K562 (cell line): ENCODE results near the gene VIPR2. TPM values are rescaled to one million over a fixed set of nuclear protein-coding genes. Genes with fewer than 3 reads are reported as not detected.
A peak's percentile ranks its signal among the peaks of the same experiment; 100 is the strongest.

Experiments
- ATAC-seq: fragments of 200-7000 bp; cut with Tn5 transposase; 3 replicates; pipeline ENCODE4 v1.9.1; 2020; ENCODE audit warnings: moderate library complexity
- BruUV-seq: library from RNA; stranded (reverse); fragments of 400-500 nt; replicated peaks from 2 replicates; lab custom pipeline; 2021; lab: Mats Ljungman, UMichigan
- CTCF ChIA-PET: fragments of 300-600 bp; formaldehyde crosslinking; extraction: SDS; loops from one replicate; lab custom pipeline; 2021; ENCODE audit warnings: low intra/inter-chr PET ratio; lab: Yijun Ruan, JAX
- POLR2A ChIA-PET: fragments of 300-600, 350-650 bp; sonication (Branson Sonifier 250); formaldehyde crosslinking; extraction: SDS; loops from one replicate; lab custom pipeline; 2021; ENCODE audit warnings: antibody characterized with exemption, inconsistent platforms; lab: Yijun Ruan, JAX
- DNase-seq, 4 experiments: peaks; one replicate each; pipeline versions ENCODE4 v3.0.0 to v3.0.0-alpha.2; 2011 to 2018; ENCODE audit warnings: low spot score in 3 of 4, mixed read lengths in 3 of 4; ENCODE audit errors: extremely low read depth in 1 of 4
- FAIRE-seq: peaks from 2 replicates; lab custom pipeline; 2011; peaks lifted over from hg19 to GRCh38; lab: Jason Lieb, UNC
- H2AFZ ChIP-seq: 2 replicates; pipeline ENCODE4 v1.6.0; 2011; ENCODE audit warnings: low read depth, low read length, control low read depth, inconsistent platforms
- H3K27ac ChIP-seq: fragments of 200-600 bp; 3 replicates; pipeline ENCODE4 v1.8.0; 2011; ENCODE audit warnings: low read depth, mild to moderate bottlenecking, control low read depth, inconsistent platforms, low read length, moderate library complexity, mixed read lengths; ENCODE audit errors: extremely low read depth
- H3K27me3 ChIP-seq, 2 experiments: fragments of 300-600 bp in 1 of 2; 2 replicates in 1 of 2; 3 replicates in 1 of 2; pipeline versions ENCODE4 v1.6.0 to v1.8.0; 2011; ENCODE audit warnings: inconsistent platforms in 2 of 2, low read length in 2 of 2, mild to moderate bottlenecking in 1 of 2, mixed read lengths in 1 of 2, moderate library complexity in 1 of 2; ENCODE audit not compliant: control insufficient read depth in 2 of 2, insufficient read depth in 2 of 2
- H3K36me3 ChIP-seq: fragments of 300-600 bp; 3 replicates; pipeline ENCODE4 v1.8.0; 2011; ENCODE audit warnings: mild to moderate bottlenecking, low read length, inconsistent platforms; ENCODE audit not compliant: control insufficient read depth, insufficient read depth
- H3K4me1 ChIP-seq, 2 experiments: fragments of 200-600 bp in 1 of 2; replicated peaks in 1 of 2; 2 replicates in 1 of 2; 3 replicates in 1 of 2; pipeline versions ENCODE4 v1.5.1 to v1.8.0; 2011; ENCODE audit warnings: inconsistent platforms in 2 of 2, low read length in 2 of 2, mild to moderate bottlenecking in 1 of 2, mixed read lengths in 1 of 2, moderate library complexity in 1 of 2; ENCODE audit not compliant: control insufficient read depth in 2 of 2, insufficient read depth in 2 of 2
- H3K4me2 ChIP-seq: 2 replicates; pipeline ENCODE4 v1.6.1; 2011; ENCODE audit warnings: low read length, control low read depth, inconsistent platforms, mixed read lengths; ENCODE audit not compliant: insufficient read depth
- H3K4me3 ChIP-seq: fragments of 200-600 bp; sonication (generic), shearing (Covaris generic); 2 replicates; pipeline ENCODE4 v1.5.1; 2016; ENCODE audit warnings: control low read depth, inconsistent platforms
- H3K79me2 ChIP-seq: fragments of 200-600 bp; 3 replicates; pipeline ENCODE4 v1.8.0; 2011; ENCODE audit warnings: low read length, inconsistent platforms; ENCODE audit not compliant: control insufficient read depth, insufficient read depth
- H3K9ac ChIP-seq, 2 experiments: 2 replicates each; pipeline versions ENCODE4 v1.6.0 to v1.6.1; 2011; ENCODE audit warnings: low read depth in 2 of 2, low read length in 2 of 2, control low read depth in 1 of 2, inconsistent platforms in 1 of 2, mild to moderate bottlenecking in 1 of 2, mixed read lengths in 1 of 2; ENCODE audit not compliant: insufficient read depth in 1 of 2
- H3K9me1 ChIP-seq: one replicate; pipeline ENCODE4 v1.6.0; 2011; ENCODE audit warnings: inconsistent platforms, mild to moderate bottlenecking, low read length, moderate library complexity; ENCODE audit not compliant: control insufficient read depth, insufficient read depth
- H3K9me3 ChIP-seq: replicated peaks from 2 replicates; pipeline ENCODE4 v1.5.1; 2011; ENCODE audit warnings: low read depth, low read length, inconsistent platforms; ENCODE audit not compliant: control insufficient read depth, insufficient read depth
- H4K20me1 ChIP-seq: replicated peaks from 2 replicates; pipeline ENCODE4 v1.6.1; 2011; ENCODE audit warnings: low read length, inconsistent platforms, mixed read lengths; ENCODE audit not compliant: control insufficient read depth, insufficient read depth
- ATF4 ChIP-seq: fragments of 450-650 bp; formaldehyde crosslinking; IDR thresholded peaks from 2 replicates; pipeline ENCODE4 v1.4.0; 2022; ENCODE audit warnings: mild to moderate bottlenecking, moderate library complexity
- CREM ChIP-seq: IDR thresholded peaks from 2 replicates; pipeline ENCODE4 v1.6.1; 2014; ENCODE audit warnings: antibody characterized with exemption, low read depth
- DACH1 ChIP-seq: fragments of 450-650 bp; IDR thresholded peaks from 2 replicates; pipeline ENCODE4 v1.6.1; 2018; ENCODE audit not compliant: partially characterized antibody
- EHMT2 ChIP-seq: fragments of 450-650 bp; IDR thresholded peaks from 2 replicates; pipeline ENCODE4 v1.6.1; 2018; ENCODE audit warnings: antibody characterized with exemption
- NFE2 ChIP-seq: IDR thresholded peaks from 2 replicates; pipeline ENCODE4 v1.6.1; 2014; ENCODE audit warnings: antibody characterized with exemption, low read depth
- NFIC ChIP-seq: fragments of 450-650 bp; IDR thresholded peaks from 2 replicates; pipeline ENCODE4 v1.6.1; 2017; ENCODE audit warnings: mild to moderate bottlenecking, inconsistent platforms
- SRSF9 ChIP-seq: fragments of 200-400 bp; formaldehyde crosslinking; IDR thresholded peaks from 2 replicates; pipeline ENCODE4 v1.6.1; 2017; ENCODE audit warnings: low read depth, low read length, borderline replicate concordance
- UBTF ChIP-seq, 2 experiments: IDR thresholded peaks; 2 replicates each; pipeline ENCODE4 v1.6.1; 2012; ENCODE audit warnings: improper control_type of control experiment in 2 of 2, low read depth in 2 of 2, low read length in 2 of 2, borderline replicate concordance in 1 of 2
- WHSC1 ChIP-seq: IDR thresholded peaks from one replicate; pipeline ENCODE4 v1.6.1; 2012; ENCODE audit warnings: low read length, control low read depth, inconsistent platforms
- ZBTB7A ChIP-seq: IDR thresholded peaks from 2 replicates; pipeline ENCODE4 v1.6.1; 2011; ENCODE audit warnings: low read depth, mild to moderate bottlenecking, low read length, moderate library complexity, borderline replicate concordance; ENCODE audit not compliant: control insufficient read depth
- WGBS: fragments of 100-300 bp; shearing (Covaris generic); methylation state at CpG from one replicate; pipeline ENCODE4 v1.1.6; 2016; ENCODE audit warnings: low coverage, mixed read lengths; ENCODE audit not compliant: insufficient coverage; ENCODE audit errors: missing lambda C conversion rate; 5-methylcytosine and 5-hydroxymethylcytosine counted together
- in situ Hi-C: fragments of 300-500 bp; cut with MboI; formaldehyde crosslinking; loops from 4 replicates; pipeline ENCODE4 v1.15.0; 2018; ENCODE audit warnings: inconsistent platforms, mixed read lengths
- intact Hi-C: fragments of 100-400 bp; cut with micrococcal nuclease; formaldehyde crosslinking; loops from 2 replicates; pipeline ENCODE4 v1.14.2; 2022
- polyA plus RNA-seq, 8 experiments: library from polyadenylated mRNA; depleted of rRNA in 4 of 8; stranded (reverse) in 5 of 8; unstranded in 3 of 8; fragments of >200 nt; fragmentation: Nextera tagmentation in 2 of 8; fragmentation: Illumina TruSeq in 1 of 8; extraction: Ambion mirVana in 2 of 8; extraction: Trizol in 1 of 8; gene quantifications; 2 replicates each; pipeline versions ENCODE4 v1.2.1 to v1.2.3, GENCODE V29; 2011 to 2014; ENCODE audit warnings: inconsistent platforms in 1 of 8, missing spikeins in 1 of 8
- total RNA-seq, 7 experiments: library from RNA; depleted of rRNA in 6 of 7; stranded (reverse); fragments of >200 nt in 6 of 7; fragmentation: Illumina TruSeq in 2 of 7; extraction: Trizol in 2 of 7; gene quantifications; 2 replicates each; pipeline versions ENCODE4 v1.2.1 to v1.2.3, GENCODE V29; 2011 to 2021; ENCODE audit warnings: low replicate concordance in 1 of 7
- TF ChIP-seq, protein P1 (sequence below): fragments of 250-450 bp; sonication (Bioruptor Pico); IDR thresholded peaks from 2 replicates; pipeline ENCODE4 v1.5.0; 2021; ENCODE audit warnings: mild to moderate bottlenecking, borderline replicate concordance

Gene VIPR2
- total and polyA plus RNA-seq, 9 of the 15 experiments (the other 6 are each of a cell fraction or from before 2014, with no cell fraction given) = 0.04 TPM; not detected in 8

- Histone ChIP-seq H3K27me3 (peaks cover 0 to 36% of the 10 kb centered on the region in 2 experiments; a peak in 3 of 5 replicates), H3K9me3 (no peaks in the 10 kb centered on the region), H3K79me2 (no peaks in the 10 kb centered on the region), H3K9ac (no peak overlapping the region; a peak in 1 of 4 replicates), H4K20me1 (0 out of 2 replicates have a peak, but pooled peaks cover 3% of the 10 kb centered on the region), H3K9me1 (no peaks in the 10 kb centered on the region), H3K27ac (no peak overlapping the region), H3K4me2 (no peak overlapping the region), H3K4me1 (peaks cover 0 to 25% of the 10 kb centered on the region in 2 experiments; a peak in 2 of 5 replicates), H2AFZ (no peak overlapping the region), H3K4me3 (no peak overlapping the region), H3K36me3 (peaks cover 18% of the 10 kb centered on the region)
- TF ChIP-seq EHMT2 (no peak), WHSC1 (no peak), ZBTB7A (no peak), CREM (0 out of 2 replicates have a peak, but pooled peaks have one; percentile 15), DACH1 (no peak), NFE2 (no peak), UBTF (IDR thresholded peaks at IDR 0.05; ENCODE audit: borderline replicate concordance in 1 of 2, low read depth in 2 of 2, low read length in 2 of 2) (no peak), SRSF9 (no peak), ATF4 (no peak), NFIC (peak; percentile 87)
- TF ChIP-seq, protein P1, sequence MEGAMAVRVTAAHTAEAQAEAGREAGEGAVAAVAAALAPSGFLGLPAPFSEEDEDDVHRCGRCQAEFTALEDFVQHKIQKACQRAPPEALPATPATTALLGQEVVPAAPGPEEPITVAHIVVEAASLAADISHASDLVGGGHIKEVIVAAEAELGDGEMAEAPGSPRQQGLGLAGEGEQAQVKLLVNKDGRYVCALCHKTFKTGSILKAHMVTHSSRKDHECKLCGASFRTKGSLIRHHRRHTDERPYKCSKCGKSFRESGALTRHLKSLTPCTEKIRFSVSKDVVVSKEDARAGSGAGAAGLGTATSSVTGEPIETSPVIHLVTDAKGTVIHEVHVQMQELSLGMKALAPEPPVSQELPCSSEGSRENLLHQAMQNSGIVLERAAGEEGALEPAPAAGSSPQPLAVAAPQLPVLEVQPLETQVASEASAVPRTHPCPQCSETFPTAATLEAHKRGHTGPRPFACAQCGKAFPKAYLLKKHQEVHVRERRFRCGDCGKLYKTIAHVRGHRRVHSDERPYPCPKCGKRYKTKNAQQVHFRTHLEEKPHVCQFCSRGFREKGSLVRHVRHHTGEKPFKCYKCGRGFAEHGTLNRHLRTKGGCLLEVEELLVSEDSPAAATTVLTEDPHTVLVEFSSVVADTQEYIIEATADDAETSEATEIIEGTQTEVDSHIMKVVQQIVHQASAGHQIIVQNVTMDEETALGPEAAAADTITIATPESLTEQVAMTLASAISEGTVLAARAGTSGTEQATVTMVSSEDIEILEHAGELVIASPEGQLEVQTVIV = no peak
- intact Hi-C loops (no loop called here), in situ Hi-C loops (no loop called here)
- POLR2A ChIA-PET = interaction anchor here (0.6 to 1.0 kb wide), 2 partner anchors 8 to 288 kb away, joined by 3 read pairs; no protein-coding TSS in a partner anchor
- TSS peak; percentile 39 for BruUV-seq
- DNase-seq (peak in 3 of 4 experiments; percentile 29 to 49 (median 49)), ATAC-seq (no peak), FAIRE-seq (no peak)
- 30% methylated on average over 20 of the region's 20 CpGs for WGBS
- CTCF ChIA-PET = no interaction called here
Measured at GRCh38 chr7:159022238-159022993, 122.3 kb downstream of the VIPR2 start.
